ENCODE data around the gene GPD2. TPM values are rescaled to one million over a fixed set of nuclear protein-coding genes. Genes with fewer than 3 reads are reported as not detected.

The GPD2 gene
- total RNA-seq, 1 experiment from 2014 or later, result not detected

DNA sequence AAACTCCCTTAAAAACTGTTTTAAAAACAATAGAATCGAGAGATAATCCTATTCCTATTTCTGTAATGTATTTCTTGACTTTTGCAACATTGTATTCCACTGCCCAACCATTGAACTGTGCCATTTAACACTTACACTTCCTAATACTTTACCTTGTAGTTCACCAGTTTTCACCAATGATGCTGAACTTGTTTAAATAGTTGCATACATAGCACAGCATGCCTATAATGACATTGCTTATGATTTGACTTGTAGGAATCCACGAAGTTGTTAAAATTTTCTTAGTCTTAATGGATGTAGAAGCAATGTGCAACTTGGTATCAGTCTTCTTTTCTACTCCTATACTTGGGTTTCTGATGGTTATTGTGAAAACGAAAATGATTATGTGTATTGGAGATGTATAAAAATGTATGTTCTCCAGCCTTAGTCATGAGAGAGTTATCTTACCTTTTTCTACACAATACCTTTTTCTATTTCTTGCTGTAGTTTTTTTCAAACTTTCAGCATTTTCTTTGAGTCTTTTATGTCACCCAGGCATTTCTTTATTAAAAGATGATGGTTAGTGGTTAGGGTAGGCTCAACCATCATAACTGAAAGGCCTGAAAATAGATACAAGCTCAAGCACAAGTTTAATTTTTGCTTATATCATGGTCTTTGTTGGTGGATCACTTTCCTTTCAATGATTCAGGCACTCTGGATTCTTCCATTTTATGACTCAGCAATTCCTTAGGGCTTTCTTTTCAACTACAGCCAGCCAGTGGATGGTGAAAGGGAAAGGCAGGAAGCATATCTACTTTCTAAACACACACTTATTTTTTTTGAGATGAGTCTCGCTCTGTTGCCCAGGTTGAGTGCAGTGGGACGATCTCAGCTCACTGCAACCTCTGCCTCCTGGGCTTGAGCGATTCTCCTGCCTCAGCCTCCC is 9.4 kb downstream of the GPD2 start:
- H3K4me2 ChIP-seq (ENCODE audit: low read depth, low read length, poor library complexity, severe bottlenecking), result no peak overlapping the region
- H3K27ac ChIP-seq (ENCODE audit: low read length), result no peak overlapping the region
- no peak overlapping the region for H3K4me3 ChIP-seq (ENCODE audit: low read length)
- no peaks in the 10 kb centered on the region for H3K9me3 ChIP-seq (ENCODE audit: low read length)
- H3K9me2 ChIP-seq (replicated peaks; ENCODE audit: insufficient read depth, low read length), result no peaks in the 10 kb centered on the region
- no peaks in the 10 kb centered on the region for H3K36me3 ChIP-seq (ENCODE audit: insufficient read depth, low read length)
- H3K4me1 ChIP-seq (ENCODE audit: low read length), result no peaks in the 10 kb centered on the region
- H2AFZ ChIP-seq (ENCODE audit: low read length), result no peak overlapping the region
- DNase-seq, result no peak
- H3K9ac ChIP-seq (ENCODE audit: low read length), result no peak overlapping the region
- H3K79me2 ChIP-seq (ENCODE audit: low read length), result no peaks in the 10 kb centered on the region
- no peaks in the 10 kb centered on the region for H3K27me3 ChIP-seq (ENCODE audit: low read length)
- no peaks in the 10 kb centered on the region for H4K20me1 ChIP-seq (ENCODE audit: insufficient read depth, low read depth, low read length)

- H3K79me2 ChIP-seq (ENCODE audit: low read length), result no peaks in the 10 kb centered on the region
Observed at GRCh38 chr2:156447761-156448160, 11.6 kb downstream of the GPD2 start.

GRCh38 chr2:156448766-156449165 is 12.6 kb downstream of the GPD2 start:
- H3K4me3 ChIP-seq (ENCODE audit: low read length), result no peak overlapping the region
- no peaks in the 10 kb centered on the region for H3K27me3 ChIP-seq (ENCODE audit: low read length)
- H3K27ac ChIP-seq (ENCODE audit: low read length), result no peak overlapping the region
- no peaks in the 10 kb centered on the region for H3K9me2 ChIP-seq (replicated peaks; ENCODE audit: insufficient read depth, low read length)
- no peaks in the 10 kb centered on the region for H4K20me1 ChIP-seq (ENCODE audit: insufficient read depth, low read depth, low read length)
- no peak overlapping the region for H2AFZ ChIP-seq (ENCODE audit: low read length)
- H3K9me3 ChIP-seq (ENCODE audit: low read length), result no peaks in the 10 kb centered on the region
- H3K4me2 ChIP-seq (ENCODE audit: low read depth, low read length, poor library complexity, severe bottlenecking), result no peak overlapping the region
- no peaks in the 10 kb centered on the region for H3K4me1 ChIP-seq (ENCODE audit: low read length)
- no peak overlapping the region for H3K9ac ChIP-seq (ENCODE audit: low read length)
- H3K79me2 ChIP-seq (ENCODE audit: low read length), result no peaks in the 10 kb centered on the region
- no peaks in the 10 kb centered on the region for H3K36me3 ChIP-seq (ENCODE audit: insufficient read depth, low read length)
- no peak for DNase-seq

More at GRCh38 chr2:156447761-156448160, 11.6 kb downstream of the GPD2 start:
- Histone ChIP-seq H2AFZ (ENCODE audit: low read length) (no peak overlapping the region), H3K4me2 (ENCODE audit: low read depth, low read length, poor library complexity, severe bottlenecking) (no peak overlapping the region), H3K4me1 (ENCODE audit: low read length) (no peaks in the 10 kb centered on the region), H3K27ac (ENCODE audit: low read length) (no peak overlapping the region), H3K9ac (ENCODE audit: low read length) (no peak overlapping the region), H3K4me3 (ENCODE audit: low read length) (no peak overlapping the region), H3K9me3 (ENCODE audit: low read length) (no peaks in the 10 kb centered on the region), H3K9me2 (replicated peaks; ENCODE audit: insufficient read depth, low read length) (no peaks in the 10 kb centered on the region), H4K20me1 (ENCODE audit: insufficient read depth, low read depth, low read length) (no peaks in the 10 kb centered on the region), H3K27me3 (ENCODE audit: low read length) (no peaks in the 10 kb centered on the region), H3K36me3 (ENCODE audit: insufficient read depth, low read length) (no peaks in the 10 kb centered on the region)
- DNase-seq, result no peak

GRCh38 chr2:156452971-156453370 is 16.8 kb downstream of the GPD2 start:
- DNase-seq, result no peak
- Histone ChIP-seq H3K79me2 (ENCODE audit: low read length) (no peaks in the 10 kb centered on the region), H2AFZ (ENCODE audit: low read length) (no peak overlapping the region), H3K9ac (ENCODE audit: low read length) (no peak overlapping the region), H3K27me3 (ENCODE audit: low read length) (no peaks in the 10 kb centered on the region), H3K9me3 (ENCODE audit: low read length) (0 out of 2 replicates have a peak, but pooled peaks cover 7% of the 10 kb centered on the region), H3K4me3 (ENCODE audit: low read length) (no peak overlapping the region), H3K36me3 (ENCODE audit: insufficient read depth, low read length) (no peaks in the 10 kb centered on the region), H3K4me2 (ENCODE audit: low read depth, low read length, poor library complexity, severe bottlenecking) (no peak overlapping the region), H3K27ac (ENCODE audit: low read length) (no peak overlapping the region), H3K4me1 (ENCODE audit: low read length) (no peaks in the 10 kb centered on the region), H3K9me2 (replicated peaks; ENCODE audit: insufficient read depth, low read length) (no peaks in the 10 kb centered on the region), H4K20me1 (ENCODE audit: insufficient read depth, low read depth, low read length) (no peaks in the 10 kb centered on the region)

DNA sequence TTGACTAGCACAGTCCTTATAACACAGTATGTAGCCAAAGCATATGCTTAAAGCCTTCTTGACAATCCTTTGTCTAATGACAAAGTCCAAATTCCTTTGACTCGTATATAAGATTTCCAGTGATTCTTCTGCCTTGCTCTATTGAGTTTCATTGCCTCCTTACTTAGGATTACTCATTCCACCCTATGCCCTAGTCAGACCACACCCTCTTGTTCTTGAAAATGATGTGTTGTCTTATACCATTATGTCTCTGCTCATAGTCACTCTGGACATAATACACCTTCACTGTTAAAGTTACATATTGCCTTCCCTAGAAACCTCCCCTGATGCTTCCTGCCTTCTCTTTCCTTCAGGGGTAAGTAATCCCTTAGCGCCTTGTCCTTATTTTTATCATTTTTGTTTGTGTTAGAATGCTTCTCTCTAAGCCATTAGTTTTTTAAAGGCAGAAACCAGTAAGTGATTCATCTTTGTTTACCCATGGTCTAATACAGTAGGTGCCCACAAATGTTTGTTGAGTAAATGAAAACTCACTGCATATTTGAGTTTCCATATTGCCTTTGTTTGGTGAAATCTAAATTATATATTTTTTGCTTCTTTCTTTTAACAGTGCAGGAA is 19.3 kb downstream of the GPD2 start:
- Histone ChIP-seq H3K79me2 (ENCODE audit: low read length) (no peaks in the 10 kb centered on the region), H3K36me3 (ENCODE audit: insufficient read depth, low read length) (no peaks in the 10 kb centered on the region), H3K27me3 (ENCODE audit: low read length) (no peaks in the 10 kb centered on the region), H3K4me1 (ENCODE audit: low read length) (no peaks in the 10 kb centered on the region), H3K4me3 (ENCODE audit: low read length) (no peak overlapping the region), H3K4me2 (ENCODE audit: low read depth, low read length, poor library complexity, severe bottlenecking) (no peak overlapping the region), H3K9ac (ENCODE audit: low read length) (no peak overlapping the region), H3K9me3 (ENCODE audit: low read length) (0 out of 2 replicates have a peak, but pooled peaks cover 7% of the 10 kb centered on the region), H2AFZ (ENCODE audit: low read length) (no peak overlapping the region), H3K27ac (ENCODE audit: low read length) (no peak overlapping the region), H3K9me2 (replicated peaks; ENCODE audit: insufficient read depth, low read length) (no peaks in the 10 kb centered on the region), H4K20me1 (ENCODE audit: insufficient read depth, low read depth, low read length) (no peaks in the 10 kb centered on the region)
- no peak for DNase-seq

DNA sequence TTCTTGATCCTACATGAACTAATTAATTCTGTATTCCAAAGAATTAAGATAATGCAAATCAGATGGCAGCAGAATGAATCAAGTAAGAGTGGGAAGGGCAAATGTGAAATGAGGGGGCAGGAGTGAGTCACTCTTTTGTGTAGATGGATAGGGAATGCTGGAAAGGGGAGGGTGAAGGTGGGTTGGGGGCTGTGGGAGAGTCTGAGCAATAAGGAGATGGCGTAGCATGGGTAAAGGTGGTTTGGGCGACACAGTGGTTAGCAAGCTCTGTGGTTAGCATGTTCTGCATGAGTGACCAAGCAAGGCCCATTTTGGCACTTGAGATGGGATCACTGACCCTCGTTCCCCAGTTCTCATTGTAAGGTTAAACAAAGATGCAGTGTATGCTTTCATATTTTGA is 20.4 kb downstream of the GPD2 start:
- Histone ChIP-seq H3K9ac (ENCODE audit: low read length) (no peak overlapping the region), H3K27ac (ENCODE audit: low read length) (no peak overlapping the region), H3K4me3 (ENCODE audit: low read length) (no peak overlapping the region), H3K27me3 (ENCODE audit: low read length) (no peaks in the 10 kb centered on the region), H3K36me3 (ENCODE audit: insufficient read depth, low read length) (no peaks in the 10 kb centered on the region), H4K20me1 (ENCODE audit: insufficient read depth, low read depth, low read length) (no peaks in the 10 kb centered on the region), H3K9me2 (replicated peaks; ENCODE audit: insufficient read depth, low read length) (no peaks in the 10 kb centered on the region), H3K79me2 (ENCODE audit: low read length) (no peaks in the 10 kb centered on the region), H3K4me1 (ENCODE audit: low read length) (no peaks in the 10 kb centered on the region), H2AFZ (ENCODE audit: low read length) (no peak overlapping the region), H3K4me2 (ENCODE audit: low read depth, low read length, poor library complexity, severe bottlenecking) (no peak overlapping the region), H3K9me3 (ENCODE audit: low read length) (0 out of 2 replicates have a peak, but pooled peaks cover 7% of the 10 kb centered on the region)
- DNase-seq, result no peak

DNA sequence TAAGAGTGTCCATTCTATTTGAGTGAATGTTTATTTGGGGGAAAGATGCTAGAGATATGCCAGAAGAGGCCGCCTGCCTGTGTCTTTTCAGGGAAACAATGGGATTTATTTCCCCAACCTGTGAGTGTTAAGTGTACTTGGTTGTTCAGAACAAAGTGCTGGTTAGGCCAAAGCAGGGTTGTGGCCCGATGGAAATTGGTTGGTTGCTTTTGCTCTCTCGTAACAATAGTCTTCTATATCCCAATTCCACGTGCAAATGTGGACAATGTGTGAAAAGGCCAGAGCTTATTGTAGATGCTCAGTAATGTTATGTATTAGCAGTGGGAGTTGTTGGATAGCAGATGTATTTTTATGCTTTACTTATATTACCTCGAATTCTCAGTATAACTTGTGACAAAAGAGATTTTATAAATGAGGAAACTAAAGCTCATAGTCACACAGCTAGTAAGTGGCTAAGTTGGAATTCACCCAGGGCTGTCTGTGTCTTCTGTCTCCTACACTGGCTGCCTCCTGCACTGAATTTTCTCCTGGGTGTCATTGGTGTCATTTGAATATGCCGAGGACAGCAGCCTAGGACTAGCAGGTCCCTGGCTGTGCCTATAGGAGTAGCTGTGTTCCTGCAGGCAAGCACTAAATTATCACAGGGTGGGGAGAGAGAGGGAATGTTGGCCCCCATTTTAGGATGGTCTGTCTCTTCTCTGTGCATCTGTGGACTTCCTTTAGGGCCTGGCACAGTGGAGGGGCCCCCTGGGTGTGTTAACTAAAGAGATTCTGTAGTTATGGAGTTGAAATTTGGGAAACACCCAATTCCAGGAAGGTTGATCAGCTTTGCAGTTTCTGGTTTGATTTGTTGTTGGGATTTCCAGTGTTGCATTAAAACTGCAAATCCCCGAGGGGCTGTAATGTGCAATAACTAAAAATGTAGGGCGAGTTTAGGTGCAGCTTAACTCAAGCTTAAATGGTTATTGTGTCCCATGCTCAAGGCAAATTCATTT is 21.6 kb downstream of the GPD2 start:
- Histone ChIP-seq H2AFZ (ENCODE audit: low read length) (no peak overlapping the region), H3K9ac (ENCODE audit: low read length) (no peak overlapping the region), H3K4me2 (ENCODE audit: low read depth, low read length, poor library complexity, severe bottlenecking) (no peak overlapping the region), H3K9me2 (replicated peaks; ENCODE audit: insufficient read depth, low read length) (no peaks in the 10 kb centered on the region), H3K36me3 (ENCODE audit: insufficient read depth, low read length) (no peaks in the 10 kb centered on the region), H3K27ac (ENCODE audit: low read length) (no peak overlapping the region), H3K4me1 (ENCODE audit: low read length) (no peaks in the 10 kb centered on the region), H3K9me3 (ENCODE audit: low read length) (0 out of 2 replicates have a peak, but pooled peaks cover 7% of the 10 kb centered on the region), H4K20me1 (ENCODE audit: insufficient read depth, low read depth, low read length) (no peaks in the 10 kb centered on the region), H3K4me3 (ENCODE audit: low read length) (no peak overlapping the region), H3K79me2 (ENCODE audit: low read length) (no peaks in the 10 kb centered on the region), H3K27me3 (ENCODE audit: low read length) (no peaks in the 10 kb centered on the region)
- DNase-seq, result no peak
